Superior temporal gyrus (tissue), 1 donor: ENCODE measurements around the gene BEND5.

Experiments used
- DNase-seq: peaks from one replicate; pipeline ENCODE4 v3.0.0-alpha.2; 2016; ENCODE audit errors: extremely low spot score

BEND5 gene

DNA sequence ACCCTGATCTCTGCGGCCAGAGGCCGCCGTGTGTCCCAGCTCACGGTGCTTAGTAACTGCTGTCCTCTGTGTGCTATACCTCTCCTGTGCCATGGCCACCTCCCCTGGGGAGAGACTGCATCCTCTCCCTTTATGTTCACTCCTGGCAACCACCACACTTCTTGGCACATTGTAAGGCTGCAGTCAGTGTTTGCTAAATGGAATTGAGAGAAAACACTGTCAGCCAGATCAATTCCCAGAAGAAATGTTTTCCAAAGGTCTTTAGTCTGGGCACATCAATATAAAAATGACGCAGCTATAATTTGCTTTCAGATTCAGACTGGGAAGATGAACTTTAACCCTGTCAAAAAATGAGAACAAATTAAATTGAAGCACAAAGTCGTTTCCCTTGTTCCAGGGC, 96.8 kb downstream of the BEND5 start:
- DNase-seq = no peak

- DNase-seq = no peak
Measured at GRCh38 chr1:48678710-48679505, 97.8 kb downstream of the BEND5 start.
